Measurements from ENCODE around the gene ZNF254. TPM values are rescaled to one million over a fixed set of nuclear protein-coding genes. Genes with fewer than 3 reads are reported as not detected.

The ZNF254 gene
- total and polyA plus RNA-seq, 9 of the 15 experiments (the other 6 are each of a cell fraction or from before 2014, with no cell fraction given) = 10.7 to 22.1 (median 14.2) TPM

GRCh38 chr19:24055548-24055947, 31.4 kb upstream of the ZNF254 start:
- no peak for ATAC-seq
- FAIRE-seq = no peak
- H3K79me2 ChIP-seq (ENCODE audit: control insufficient read depth, insufficient read depth, low read length) = no peaks in the 10 kb centered on the region
- BruUV-seq (replicated peaks) = no TSS peak
- H4K20me1 ChIP-seq (replicated peaks; ENCODE audit: control insufficient read depth, insufficient read depth, low read length) = no peaks in the 10 kb centered on the region
- WGBS (ENCODE audit: insufficient coverage, low coverage, missing lambda C conversion rate) = 63% methylated on average over 3 of the region's 3 CpGs
- no peak overlapping the region for H2AFZ ChIP-seq (ENCODE audit: low read depth, low read length)
- ChIA-PET CTCF (ENCODE audit: low intra/inter-chr PET ratio) (no interaction called here), POLR2A (no interaction called here)
- peaks cover 40% of the 10 kb centered on the region; the same call in 2 of the 3 replicates for H3K36me3 ChIP-seq (ENCODE audit: control insufficient read depth, insufficient read depth, low read length)
- H3K9ac ChIP-seq (ENCODE audit: insufficient read depth in 1 of 2, low read depth in 2 of 2, low read length in 2 of 2) = no peak overlapping the region
- H3K9me3 ChIP-seq (replicated peaks; ENCODE audit: control insufficient read depth, insufficient read depth, low read depth, low read length) = no peaks in the 10 kb centered on the region
- no peak overlapping the region for H3K4me2 ChIP-seq (ENCODE audit: insufficient read depth, low read length)
- DNase-seq (ENCODE audit: extremely low read depth in 1 of 4, low spot score in 3 of 4) = no peak
- in situ Hi-C loops (cut with MboI) (no loop called here), intact Hi-C loops (cut with micrococcal nuclease) (no loop called here)
- no peak overlapping the region for H3K4me3 ChIP-seq
- H3K4me1 ChIP-seq (replicated peaks in 1 of 2; ENCODE audit: control insufficient read depth in 2 of 2, insufficient read depth in 2 of 2, low read length in 2 of 2) = no peaks in the 10 kb centered on the region
- H3K27me3 ChIP-seq (ENCODE audit: control insufficient read depth in 2 of 2, insufficient read depth in 2 of 2, low read length in 2 of 2) = no peaks in the 10 kb centered on the region
- H3K9me1 ChIP-seq (ENCODE audit: control insufficient read depth, insufficient read depth, low read length) = no peaks in the 10 kb centered on the region
- no peak for TF ChIP-seq NRF1 (conservative IDR thresholded peaks at IDR 0.05 in 1 of 2, IDR thresholded peaks at IDR 0.05 in 1 of 2)
- no peak for TF ChIP-seq E4F1 (CRISPR knock-in tag; IDR thresholded peaks at IDR 0.05; ENCODE audit: borderline replicate concordance)
- no peak for TF ChIP-seq TAL1 (IDR thresholded peaks at IDR 0.05)
- TF ChIP-seq PKNOX1 (IDR thresholded peaks at IDR 0.05) = no peak
- no peak for TF ChIP-seq BRF1 (IDR thresholded peaks at IDR 0.05; ENCODE audit: borderline replicate concordance, extremely low read depth, insufficient read length)
- TF ChIP-seq TSHZ1 (CRISPR knock-in tag; IDR thresholded peaks at IDR 0.05) = no peak
- no peak overlapping the region for H3K27ac ChIP-seq (ENCODE audit: extremely low read depth, low read depth, low read length)

Measured in K562 (cell line).